Pancreas (tissue), 10 donors: ENCODE measurements around the gene RYR3. TPM values are rescaled to one million over a fixed set of nuclear protein-coding genes. Genes with fewer than 3 reads are reported as not detected.

ENCODE experiments used
- ATAC-seq, 4 donors: fragments of 200-7000 bp; cut with Tn5 transposase; one replicate each; pipeline versions ENCODE4 v1.8.0 to v1.9.1; 2020; ENCODE audit warnings: mild to moderate bottlenecking in 4 of 4, moderate library complexity in 4 of 4
- DNase-seq, 6 donors: peaks; one replicate each; pipeline ENCODE4 v3.0.0-alpha.2; 2020
- FAIRE-seq: peaks from 2 replicates; lab custom pipeline; 2012; peaks lifted over from hg19 to GRCh38; lab: Jason Lieb, UNC
- H3K27ac ChIP-seq, 4 donors: fragments of 200-600 bp; sonication (generic); 1 replicate in 3 of 4; 2 replicates in 1 of 4; pipeline versions ENCODE4 v1.5.0 to v1.8.0; 2020
- H3K27me3 ChIP-seq, 4 donors: fragments of 200-600 bp; one replicate each; pipeline ENCODE4 v1.8.0; 2021
- H3K36me3 ChIP-seq, 3 donors: fragments of 200-600 bp; sonication (generic) in 1 of 3; one replicate each; pipeline versions ENCODE4 v1.5.0 to v1.8.0; 2020 to 2021
- H3K4me1 ChIP-seq, 3 donors: fragments of 200-600 bp; one replicate each; pipeline ENCODE4 v1.8.0; 2021
- H3K4me3 ChIP-seq, 4 donors: fragments of 200-600 bp; sonication (generic) in 2 of 4; one replicate each; pipeline versions ENCODE4 v1.5.0 to v1.8.0; 2020 to 2021
- H3K9me3 ChIP-seq, 4 donors: fragments of 200-600 bp; one replicate each; pipeline ENCODE4 v1.8.0; 2021
- CTCF ChIP-seq, 4 donors: fragments of 200-600 bp; sonication (generic) in 3 of 4; IDR thresholded peaks; one replicate each; pipeline versions ENCODE4 v1.5.0 to v1.8.0; 2021; ENCODE audit warnings: antibody characterized with exemption in 4 of 4
- WGBS, 2 donors: extraction: QIAGEN DNeasy Blood & Tissue Kit; methylation state at CpG; one replicate each; pipeline ENCODE4 v1.1.7; 2013; 5-methylcytosine and 5-hydroxymethylcytosine counted together
- intact Hi-C, 3 donors: fragments of 100-400 bp; cut with DNase I; formaldehyde crosslinking; loops; one replicate each; pipeline versions ENCODE4 v1.11.1 to v1.14.2; 2022
- polyA plus RNA-seq, 2 donors: library from polyadenylated mRNA; stranded (reverse); fragments of 200-250 nt; gene quantifications; one replicate each; pipeline ENCODE4 v1.2.3, GENCODE V29; 2013
- total RNA-seq, 6 donors: library from RNA; stranded (reverse); fragmentation: NEBNext Ultra II Directional in 4 of 6; extraction: Animal tissue kit (Norgen Biotek cat#: 25700) in 4 of 6; gene quantifications; one replicate each; pipeline versions ENCODE4 v1.2.1 to v1.2.4, GENCODE V29; 2021 to 2023
- donor health status: healthy with polysubstance abuse.
- donor health status: DM: no; HTN: no; CAD: no; lungs with moderate emphysema.
- donor health status: DM: no; HTN: no; CAD: no.
- donor health status: control.
- donor health status: control.
- donor health status: Bipolar disorder and iron deficiency.
- donor health status: DM: yes; HTN: yes; CAD: no.
- donor health status: DM: no; HTN: no; CAD: no.
- donor health status: DM: no; HTN: no; CAD: no.
- donor health status: DM: yes; HTN: yes; CAD: no.

RYR3 gene
- total and polyA plus RNA-seq, 8 donors = 0.03 to 0.52 (median 0.13) TPM

- Histone ChIP-seq H3K4me1 (no peaks in the 10 kb centered on the region), H3K4me3 (no peak overlapping the region), H3K27ac (no peak overlapping the region), H3K9me3 (no peaks in the 10 kb centered on the region), H3K27me3 (no peaks in the 10 kb centered on the region), H3K36me3 (no peaks in the 10 kb centered on the region)
- ATAC-seq (no peak), FAIRE-seq (no peak), DNase-seq (no peak)
- intact Hi-C loops = no loop called here
- WGBS, 2 donors = 69 to 81% methylated on average over 3 of the region's 3 CpGs
- no peak for TF ChIP-seq CTCF (IDR thresholded peaks at IDR 0.05)
Measured at GRCh38 chr15:33371159-33371558, 60.4 kb downstream of the RYR3 start.

GRCh38 chr15:33374226-33374914 is 63.6 kb downstream of the RYR3 start:
- TF ChIP-seq CTCF (IDR thresholded peaks at IDR 0.05) = no peak
- no peaks in the 10 kb centered on the region for H3K9me3 ChIP-seq
- no peak overlapping the region for H3K4me3 ChIP-seq
- intact Hi-C loops = no loop called here
- H3K36me3 ChIP-seq = no peaks in the 10 kb centered on the region
- H3K27me3 ChIP-seq = no peaks in the 10 kb centered on the region
- DNase-seq = no peak
- 34 to 48% methylated on average over 5 of the region's 5 CpGs for WGBS, 2 donors
- no peak for FAIRE-seq
- no peak overlapping the region for H3K27ac ChIP-seq
- ATAC-seq = no peak
- no peaks in the 10 kb centered on the region for H3K4me1 ChIP-seq

- intact Hi-C loops = no loop called here
- WGBS, 2 donors = 44 to 52% methylated on average over 5 of the region's 5 CpGs
- DNase-seq (no peak), ATAC-seq (no peak), FAIRE-seq (no peak)
- no peaks in the 10 kb centered on the region for H3K27me3 ChIP-seq
- TF ChIP-seq CTCF (IDR thresholded peaks at IDR 0.05) = no peak
- H3K27ac ChIP-seq = no peak overlapping the region
- H3K4me1 ChIP-seq = no peaks in the 10 kb centered on the region
- no peak overlapping the region for H3K4me3 ChIP-seq
- H3K36me3 ChIP-seq = no peaks in the 10 kb centered on the region
- no peaks in the 10 kb centered on the region for H3K9me3 ChIP-seq
Measured at GRCh38 chr15:33375236-33375635, 64.5 kb downstream of the RYR3 start.

- no peaks in the 10 kb centered on the region for H3K27me3 ChIP-seq
- no peaks in the 10 kb centered on the region for H3K9me3 ChIP-seq
- H3K36me3 ChIP-seq = no peaks in the 10 kb centered on the region
- H3K27ac ChIP-seq = no peak overlapping the region
- no peak for DNase-seq
- H3K4me1 ChIP-seq = no peaks in the 10 kb centered on the region
- ATAC-seq = no peak
- 79 to 87% methylated on average over 4 of the region's 4 CpGs for WGBS, 2 donors
- intact Hi-C loops = no loop called here
- no peak for TF ChIP-seq CTCF (IDR thresholded peaks at IDR 0.05)
- FAIRE-seq = no peak
- H3K4me3 ChIP-seq = no peak overlapping the region
Measured at GRCh38 chr15:33377204-33377603, 66.4 kb downstream of the RYR3 start.

GRCh38 chr15:33378866-33379480 is 68.2 kb downstream of the RYR3 start:
- no peaks in the 10 kb centered on the region for H3K4me1 ChIP-seq
- ATAC-seq = no peak
- H3K27me3 ChIP-seq = no peaks in the 10 kb centered on the region
- WGBS, 2 donors = 79% methylated on average over 2 of the region's 2 CpGs
- TF ChIP-seq CTCF (IDR thresholded peaks at IDR 0.05) = no peak
- no peak overlapping the region for H3K4me3 ChIP-seq
- no peaks in the 10 kb centered on the region for H3K9me3 ChIP-seq
- H3K36me3 ChIP-seq = no peaks in the 10 kb centered on the region
- intact Hi-C loops = no loop called here
- H3K27ac ChIP-seq = no peak overlapping the region
- no peak for FAIRE-seq
- DNase-seq = no peak
